GM18868 (cell line): ENCODE data around the gene RPS6KA1.

Source experiments
- ATAC-seq: cut with Tn5 transposase; IDR thresholded peaks from one replicate; pipeline ENCODE4 v1.9.1; 2021; ENCODE audit warnings: mild to moderate bottlenecking, moderate library complexity; ENCODE audit not compliant: unreplicated experiment

RPS6KA1 gene

GRCh38 chr1:26530895-26531598 is 1.5 kb downstream of the RPS6KA1 start:
- no peak for ATAC-seq

GRCh38 chr1:26531651-26532131 is 2.1 kb downstream of the RPS6KA1 start:
- no peak for ATAC-seq

- no peak for ATAC-seq
Measured at GRCh38 chr1:26533951-26534509, 4.5 kb downstream of the RPS6KA1 start.

GRCh38 chr1:26535201-26535600 is 5.6 kb downstream of the RPS6KA1 start:
- no peak for ATAC-seq

- no peak for ATAC-seq
Measured at GRCh38 chr1:26536081-26536480, 6.5 kb downstream of the RPS6KA1 start.

GRCh38 chr1:26536521-26536920 is 7.0 kb downstream of the RPS6KA1 start:
- ATAC-seq, result no peak

- ATAC-seq, result no peak
Measured at GRCh38 chr1:26537951-26538352, 8.4 kb downstream of the RPS6KA1 start.

GRCh38 chr1:26538480-26539412 is 9.2 kb downstream of the RPS6KA1 start:
- no peak for ATAC-seq

GRCh38 chr1:26539722-26540121 is 10.2 kb downstream of the RPS6KA1 start:
- ATAC-seq, result no peak

- no peak for ATAC-seq
Measured at GRCh38 chr1:26540351-26540750, 10.8 kb downstream of the RPS6KA1 start.

- no peak for ATAC-seq
Measured at GRCh38 chr1:26541431-26541815, 11.9 kb downstream of the RPS6KA1 start.

- ATAC-seq, result peak; percentile 48
Measured at GRCh38 chr1:26541816-26542711, 12.5 kb downstream of the RPS6KA1 start.

GRCh38 chr1:26542771-26543451 is 13.3 kb downstream of the RPS6KA1 start:
- no peak for ATAC-seq

GRCh38 chr1:26543462-26543861 is 13.9 kb downstream of the RPS6KA1 start:
- ATAC-seq, result no peak

- ATAC-seq, result no peak
Measured at GRCh38 chr1:26544126-26544525, 14.6 kb downstream of the RPS6KA1 start.

GRCh38 chr1:26545969-26546323 is 16.4 kb downstream of the RPS6KA1 start:
- no peak for ATAC-seq

GRCh38 chr1:26546375-26546774 is 16.8 kb downstream of the RPS6KA1 start:
- ATAC-seq, result no peak

GRCh38 chr1:26546819-26547218 is 17.3 kb downstream of the RPS6KA1 start:
- no peak for ATAC-seq

- ATAC-seq, result no peak
Measured at GRCh38 chr1:26548841-26549240, 19.3 kb downstream of the RPS6KA1 start.

GRCh38 chr1:26550946-26551345 is 21.4 kb downstream of the RPS6KA1 start:
- no peak for ATAC-seq
